AG08395 (cell line): ENCODE data around the gene UIMC1.
"Not testable (repeated sequence)": the region's sequence is repeated elsewhere in the genome, so short reads cannot be mapped to it uniquely, and the experiment has no call there.

ENCODE experiments used
- DNase-seq: peaks from one replicate; pipeline ENCODE4 v3.0.0; 2012; ENCODE audit warnings: mixed read lengths, low spot score

UIMC1 gene

GRCh38 chr5:177006265-177006972 is at the start of gene UIMC1:
Gene UIMC1, minus strand, starts transcription at chr5:177006779. Its CDS starts 24,164 bp downstream, at chr5:176982615.
- DNase-seq, result peak; percentile 96

GRCh38 chr5:177049285-177049684 is 42.7 kb upstream of the UIMC1 start:
- DNase-seq, result no peak

- not testable (repeated sequence) for DNase-seq
Observed at GRCh38 chr5:177048531-177048930, 42.0 kb upstream of the UIMC1 start.

- DNase-seq, result no peak
Observed at GRCh38 chr5:177045631-177046030, 39.1 kb upstream of the UIMC1 start.

- DNase-seq, result no peak
Observed at GRCh38 chr5:177044641-177045040, 38.1 kb upstream of the UIMC1 start.

GRCh38 chr5:177043958-177044357 is 37.4 kb upstream of the UIMC1 start:
- DNase-seq, result no peak

GRCh38 chr5:177043114-177043513 is 36.5 kb upstream of the UIMC1 start:
- DNase-seq, result no peak

GRCh38 chr5:177041936-177042335 is 35.4 kb upstream of the UIMC1 start:
- no peak for DNase-seq

- DNase-seq, result peak; percentile 78
Observed at GRCh38 chr5:177040814-177041420, 34.3 kb upstream of the UIMC1 start.

GRCh38 chr5:177036921-177037320 is 30.3 kb upstream of the UIMC1 start:
- DNase-seq, result no peak

- no peak for DNase-seq
Observed at GRCh38 chr5:177036443-177036842, 29.9 kb upstream of the UIMC1 start.

GRCh38 chr5:177035976-177036375 is 29.4 kb upstream of the UIMC1 start:
- peak; percentile 21 for DNase-seq

- DNase-seq, result no peak
Observed at GRCh38 chr5:177029498-177029897, 22.9 kb upstream of the UIMC1 start.

GRCh38 chr5:177027665-177028064 is 21.1 kb upstream of the UIMC1 start:
- no peak for DNase-seq

GRCh38 chr5:177025101-177025601 is 18.6 kb upstream of the UIMC1 start:
- no peak for DNase-seq

- DNase-seq, result no peak
Observed at GRCh38 chr5:177024559-177024958, 18.0 kb upstream of the UIMC1 start.

- DNase-seq, result peak; percentile 33
Observed at GRCh38 chr5:177023303-177023664, 16.7 kb upstream of the UIMC1 start.

GRCh38 chr5:177022386-177023302 is 16.1 kb upstream of the UIMC1 start, which contains the start of gene ZNF346:
Gene ZNF346, plus strand, starts transcription at chr5:177022696. Its CDS starts 43 bp downstream, at chr5:177022739.
- DNase-seq, result peak; percentile 99

- no peak for DNase-seq
Observed at GRCh38 chr5:177020033-177020432, 13.5 kb upstream of the UIMC1 start.

- DNase-seq, result no peak
Observed at GRCh38 chr5:177018341-177018740, 11.8 kb upstream of the UIMC1 start.

- no peak for DNase-seq
Observed at GRCh38 chr5:177015156-177015555, 8.6 kb upstream of the UIMC1 start.

- no peak for DNase-seq
Observed at GRCh38 chr5:177010153-177010552, 3.6 kb upstream of the UIMC1 start.
